HG03139 (cell line): ENCODE results near the gene SLC9C1.

Experiments used
- ATAC-seq: cut with Tn5 transposase; IDR thresholded peaks from one replicate; pipeline ENCODE4 v1.9.1; 2021; ENCODE audit not compliant: unreplicated experiment

Gene SLC9C1

GRCh38 chr3:112307557-112307956 lies 13.5 kb upstream of the SLC9C1 start:
- no peak for ATAC-seq

DNA sequence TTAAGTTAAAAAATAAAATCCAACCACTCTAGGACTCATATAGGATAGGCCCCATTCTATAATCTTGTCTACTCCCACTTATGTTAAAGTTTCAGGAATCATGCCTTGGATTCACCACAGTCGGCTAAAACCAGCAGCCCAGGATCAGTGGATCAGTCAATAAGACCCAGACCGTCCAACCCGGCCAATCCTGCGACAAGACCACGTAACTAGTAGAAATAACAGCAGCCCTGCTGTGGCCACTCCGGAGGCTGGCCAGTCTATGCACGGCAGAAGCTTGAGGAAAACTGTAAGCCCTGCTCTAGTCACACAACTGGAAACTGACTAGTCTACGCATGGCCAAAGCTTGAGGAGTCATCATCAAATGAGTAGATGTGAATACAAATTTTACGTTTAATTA lies 12.8 kb upstream of the SLC9C1 start:
- no peak for ATAC-seq

DNA sequence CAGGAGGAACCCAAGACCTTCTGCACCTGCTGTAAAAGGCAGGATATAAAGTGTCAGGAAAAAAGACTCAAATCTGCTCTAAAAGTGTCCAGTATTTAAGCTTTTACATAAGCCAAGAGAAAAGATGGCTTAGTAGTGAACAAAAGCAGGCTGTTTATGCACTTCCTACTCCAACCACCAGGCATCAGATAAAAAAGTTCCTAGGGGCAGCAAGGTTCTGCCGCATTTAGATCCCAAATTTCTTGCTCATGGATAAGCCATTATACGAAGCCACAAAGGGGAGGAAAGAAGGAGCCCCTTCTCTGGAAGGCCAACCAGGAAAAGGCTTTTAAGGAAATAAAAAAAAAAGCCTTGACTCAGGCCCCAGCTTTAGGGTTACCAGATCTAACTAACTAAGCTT lies 10.6 kb upstream of the SLC9C1 start:
- ATAC-seq, result no peak

DNA sequence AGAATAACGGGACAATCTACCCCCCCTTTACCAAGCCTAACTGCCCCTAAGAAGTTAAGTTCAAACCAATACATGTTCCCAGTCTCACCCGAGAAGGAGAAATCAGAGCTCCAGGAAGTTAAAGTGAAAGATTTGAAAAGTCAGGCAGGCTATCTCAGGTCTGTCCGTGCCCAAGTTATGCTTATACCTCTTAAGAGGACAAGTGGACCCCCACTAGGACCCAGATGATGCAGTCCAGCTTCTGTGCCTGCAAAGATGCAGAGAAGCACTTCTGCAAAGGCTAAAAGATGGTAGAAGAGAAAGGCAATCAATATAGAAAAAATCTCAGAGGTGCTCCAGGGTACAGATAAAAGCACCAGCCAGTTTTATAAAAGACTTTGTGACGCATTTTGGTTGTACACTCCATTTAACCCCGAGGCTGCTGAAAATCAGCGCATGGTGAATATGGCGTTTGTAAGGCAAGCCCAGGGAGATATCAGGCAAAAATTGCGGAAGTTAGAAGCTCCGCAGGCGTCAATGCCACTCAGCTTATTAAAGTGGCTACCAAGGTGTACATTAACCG lies 9.8 kb upstream of the SLC9C1 start:
- peak; percentile 44 for ATAC-seq

GRCh38 chr3:112302881-112303763 lies 9.1 kb upstream of the SLC9C1 start:
- peak; percentile 48 for ATAC-seq

GRCh38 chr3:112302150-112302830 lies 8.3 kb upstream of the SLC9C1 start:
- no peak for ATAC-seq

GRCh38 chr3:112298781-112299180 lies 4.8 kb upstream of the SLC9C1 start:
- ATAC-seq, result no peak

GRCh38 chr3:112297714-112298113 lies 3.7 kb upstream of the SLC9C1 start:
- no peak for ATAC-seq

- ATAC-seq, result no peak
Measured at GRCh38 chr3:112289011-112289410, 5.0 kb downstream of the SLC9C1 start.

DNA sequence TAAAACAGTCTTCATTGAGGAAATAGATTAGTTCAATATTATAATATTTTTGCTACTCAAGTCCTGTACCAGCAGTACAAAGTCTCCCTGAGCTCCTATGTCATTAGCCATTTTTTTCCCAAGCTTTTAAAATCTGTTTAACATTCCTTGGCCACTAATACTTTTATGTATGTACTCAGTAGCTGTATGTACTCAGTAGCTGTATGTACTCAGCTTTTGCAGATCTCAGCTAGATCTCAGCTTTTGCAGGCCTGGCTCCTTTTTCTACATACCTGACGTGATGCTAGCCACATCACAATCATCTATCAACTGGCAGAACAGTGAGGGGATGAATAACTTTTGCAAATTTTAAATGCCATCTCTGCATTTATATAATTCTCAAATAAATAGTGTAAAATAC lies 13.8 kb downstream of the SLC9C1 start:
- no peak for ATAC-seq

GRCh38 chr3:112273536-112273935 lies 20.5 kb downstream of the SLC9C1 start:
- ATAC-seq, result no peak

GRCh38 chr3:112261742-112262141 lies 32.3 kb downstream of the SLC9C1 start:
- ATAC-seq, result no peak

DNA sequence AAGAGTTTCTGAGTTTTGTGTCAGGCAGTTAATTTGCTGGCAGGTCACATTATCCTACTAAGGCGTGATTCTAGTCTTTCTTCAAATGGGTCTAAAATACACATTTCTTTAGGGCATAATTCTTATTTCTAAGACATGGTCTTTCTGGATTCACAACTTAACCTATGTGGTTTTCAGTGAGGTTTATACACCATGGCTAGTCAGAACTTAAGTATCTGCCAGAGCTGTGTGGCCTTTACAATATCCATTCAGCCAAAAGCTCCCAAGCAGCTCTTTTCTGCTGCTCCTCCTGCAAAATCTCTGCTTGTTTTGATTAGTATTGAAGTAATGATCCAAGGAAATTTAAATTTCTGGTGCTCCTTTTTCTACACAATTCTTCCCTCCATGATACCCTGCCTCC lies 33.5 kb downstream of the SLC9C1 start:
- no peak for ATAC-seq

- ATAC-seq, result no peak
Measured at GRCh38 chr3:112253301-112253971, 40.6 kb downstream of the SLC9C1 start.

DNA sequence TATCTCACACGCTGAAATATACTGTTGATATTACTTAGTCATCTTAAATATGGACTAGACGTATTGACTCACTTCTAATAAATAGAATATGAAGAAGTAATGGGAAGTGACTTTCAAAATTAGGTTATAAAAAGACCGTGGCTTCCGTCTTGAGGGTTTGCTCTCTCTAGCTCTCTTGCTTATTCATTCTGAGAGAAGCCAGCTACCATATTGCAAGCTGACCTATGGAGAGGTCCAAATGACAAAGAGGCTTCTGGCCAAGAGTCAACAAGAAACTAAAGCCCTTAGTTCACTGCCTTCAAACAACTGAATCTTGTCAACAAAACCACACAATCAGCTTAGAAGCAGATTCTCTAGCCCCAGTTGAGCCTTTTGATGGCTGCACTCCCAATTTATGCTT lies 46.1 kb downstream of the SLC9C1 start:
- no peak for ATAC-seq

- ATAC-seq, result no peak
Measured at GRCh38 chr3:112247350-112247749, 46.7 kb downstream of the SLC9C1 start.

- no peak for ATAC-seq
Measured at GRCh38 chr3:112233083-112233482, 60.9 kb downstream of the SLC9C1 start.

GRCh38 chr3:112231727-112232126 lies 62.3 kb downstream of the SLC9C1 start:
- no peak for ATAC-seq

GRCh38 chr3:112230033-112230432 lies 64.0 kb downstream of the SLC9C1 start:
- no peak for ATAC-seq

DNA sequence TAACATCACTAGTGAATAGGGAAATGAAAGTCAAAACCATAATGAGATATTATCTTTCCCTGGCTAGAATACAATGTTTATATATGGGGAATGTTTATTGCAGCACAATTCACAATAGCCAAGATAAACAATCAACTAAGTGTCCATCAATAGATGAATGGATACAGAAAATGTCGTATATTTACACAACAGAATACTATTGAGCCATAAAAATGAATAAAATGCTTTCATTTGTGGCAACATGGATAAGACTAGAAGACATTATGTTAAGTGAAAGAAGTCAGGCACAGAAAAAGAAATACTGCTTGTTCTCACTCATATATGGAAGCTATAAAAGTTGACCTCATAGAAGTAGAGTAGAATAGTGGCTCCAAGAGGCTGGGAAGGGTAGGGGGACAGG lies 65.2 kb downstream of the SLC9C1 start:
- no peak for ATAC-seq

DNA sequence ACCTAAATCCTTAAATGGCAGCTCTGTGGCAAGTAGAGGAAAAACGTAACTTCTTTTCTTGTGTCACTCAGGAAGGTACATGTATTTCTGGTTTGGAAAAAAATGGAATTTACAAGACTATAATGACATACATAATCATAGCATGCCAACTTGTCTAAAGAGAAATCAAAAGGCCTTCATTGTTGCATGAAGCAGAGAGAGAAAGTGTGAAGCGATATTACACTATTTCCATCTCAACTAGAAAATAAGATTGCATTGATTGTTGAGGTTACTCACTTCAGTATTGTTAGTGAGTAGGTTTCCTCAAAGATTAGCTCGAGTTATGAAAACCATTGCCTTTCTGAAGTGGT lies 93.7 kb downstream of the SLC9C1 start:
- no peak for ATAC-seq
